HG03558 (cell line): ENCODE results near the gene PGAP3.

Experiments
- ATAC-seq: cut with Tn5 transposase; IDR thresholded peaks from one replicate; pipeline ENCODE4 v1.9.1; 2021; ENCODE audit warnings: moderate number of reproducible peaks; ENCODE audit not compliant: unreplicated experiment; ENCODE audit errors: extremely low read depth

PGAP3 gene

GRCh38 chr17:39662551-39663339 lies 25.1 kb downstream of the PGAP3 start:
- ATAC-seq = no peak

- no peak for ATAC-seq
Observed at GRCh38 chr17:39661744-39662541, 25.9 kb downstream of the PGAP3 start.

GRCh38 chr17:39660397-39661385 lies 27.2 kb downstream of the PGAP3 start:
- no peak for ATAC-seq

GRCh38 chr17:39660011-39660360 lies 27.9 kb downstream of the PGAP3 start:
- ATAC-seq = no peak

GRCh38 chr17:39659279-39660010 lies 28.4 kb downstream of the PGAP3 start:
- no peak for ATAC-seq

GRCh38 chr17:39658760-39659159 lies 29.1 kb downstream of the PGAP3 start:
- ATAC-seq = no peak

GRCh38 chr17:39658346-39658745 lies 29.5 kb downstream of the PGAP3 start:
- ATAC-seq = no peak

GRCh38 chr17:39655105-39655504 lies 32.8 kb downstream of the PGAP3 start:
- ATAC-seq = no peak

GRCh38 chr17:39653662-39654331 lies 34.1 kb downstream of the PGAP3 start:
- no peak for ATAC-seq

- ATAC-seq = no peak
Observed at GRCh38 chr17:39653316-39653661, 34.6 kb downstream of the PGAP3 start.

GRCh38 chr17:39652587-39653315 lies 35.1 kb downstream of the PGAP3 start:
- ATAC-seq = no peak

GRCh38 chr17:39651923-39652586 lies 35.8 kb downstream of the PGAP3 start:
- no peak for ATAC-seq

GRCh38 chr17:39650121-39650579 lies 37.7 kb downstream of the PGAP3 start:
- ATAC-seq = no peak

- ATAC-seq = no peak
Observed at GRCh38 chr17:39648616-39649366, 39.1 kb downstream of the PGAP3 start.

- ATAC-seq = no peak
Observed at GRCh38 chr17:39647256-39647655, 40.6 kb downstream of the PGAP3 start.

- ATAC-seq = no peak
Observed at GRCh38 chr17:39643271-39643670, 44.6 kb downstream of the PGAP3 start.

GRCh38 chr17:39642291-39643074 lies 45.4 kb downstream of the PGAP3 start:
- ATAC-seq = no peak
